GM10847 (cell line): ENCODE results near the gene CRTC1.

Experiments
- POLR2A ChIP-seq: IDR thresholded peaks from 2 replicates; pipeline ENCODE4 v1.6.1; 2011; ENCODE audit not compliant: insufficient read length; ENCODE audit errors: extremely low read depth

The CRTC1 gene

GRCh38 chr19:18782559-18783225, 99.2 kb downstream of the CRTC1 start:
- no peak for TF ChIP-seq POLR2A

- no peak for TF ChIP-seq POLR2A
Measured at GRCh38 chr19:18783958-18784785, 100.7 kb downstream of the CRTC1 start.

GRCh38 chr19:18784786-18785120, 101.3 kb downstream of the CRTC1 start:
- no peak for TF ChIP-seq POLR2A

- no peak for TF ChIP-seq POLR2A
Measured at GRCh38 chr19:18785179-18786124, 102.0 kb downstream of the CRTC1 start.

- no peak for TF ChIP-seq POLR2A
Measured at GRCh38 chr19:18788529-18789421, 105.3 kb downstream of the CRTC1 start.

GRCh38 chr19:18789422-18789869, 106.0 kb downstream of the CRTC1 start:
- TF ChIP-seq POLR2A = no peak

GRCh38 chr19:18789883-18790565, 106.5 kb downstream of the CRTC1 start:
- TF ChIP-seq POLR2A = no peak

- no peak for TF ChIP-seq POLR2A
Measured at GRCh38 chr19:18790566-18791314, 107.3 kb downstream of the CRTC1 start, which contains the start of gene COMP. Gene COMP (minus strand): TSS chr19:18791305. CDS start chr19:18791269, 36 bp downstream.

GRCh38 chr19:18791315-18791678, 107.8 kb downstream of the CRTC1 start:
- no peak for TF ChIP-seq POLR2A

- TF ChIP-seq POLR2A = no peak
Measured at GRCh38 chr19:18792661-18793060, 109.2 kb downstream of the CRTC1 start.

GRCh38 chr19:18793144-18794028, 109.9 kb downstream of the CRTC1 start:
- TF ChIP-seq POLR2A = no peak

GRCh38 chr19:18794029-18794313, 110.5 kb downstream of the CRTC1 start:
- no peak for TF ChIP-seq POLR2A
